Neural progenitor cell (in vitro differentiated cells): ENCODE measurements around the gene SPR.

Experiments used
- CTCF ChIP-seq: fragments of 200-600 bp; sonication (generic); IDR thresholded peaks from 2 replicates; pipeline ENCODE4 v1.5.1; 2017; ENCODE audit warnings: antibody characterized with exemption, mild to moderate bottlenecking
- EZH2 ChIP-seq: fragments of 200-600 bp; sonication (generic); IDR thresholded peaks from 2 replicates; pipeline ENCODE4 v1.6.1; 2017; ENCODE audit warnings: antibody characterized with exemption, mild to moderate bottlenecking, moderate library complexity
- EZH2phosphoT487 ChIP-seq: fragments of 200-600 bp; sonication (generic); IDR thresholded peaks from 2 replicates; pipeline ENCODE4 v1.6.1; 2017; ENCODE audit warnings: antibody characterized with exemption

GRCh38 chr2:72849138-72849462, 38.1 kb upstream of the SPR start:
- TF ChIP-seq CTCF (no peak), EZH2 (no peak), EZH2phosphoT487 (no peak)
